HepG2 (cell line): ENCODE data around the gene RNU6-8. TPM values are rescaled to one million over a fixed set of nuclear protein-coding genes. Genes with fewer than 3 reads are reported as not detected.

Source experiments
- ATAD3A ChIP-seq: sonication (generic); formaldehyde crosslinking; IDR thresholded peaks from 2 replicates; pipeline ENCODE4 v1.4.0; 2020; ENCODE audit warnings: missing genetic modification reagents
- CCAR2 ChIP-seq: fragments of 200-400 bp; formaldehyde crosslinking; optimal IDR thresholded peaks from 2 replicates; pipeline ENCODE3; 2018; ENCODE audit warnings: low read depth, mild to moderate bottlenecking, low read length, moderate library complexity
- DPF2 ChIP-seq: sonication (generic); formaldehyde crosslinking; IDR thresholded peaks from 2 replicates; pipeline ENCODE4 v1.4.0; 2020; ENCODE audit warnings: mild to moderate bottlenecking, low read depth, missing genetic modification reagents, borderline replicate concordance
- DZIP1 ChIP-seq: sonication (generic); formaldehyde crosslinking; IDR thresholded peaks from 2 replicates; pipeline ENCODE4 v1.5.0; 2020; ENCODE audit warnings: mild to moderate bottlenecking, missing genetic modification reagents
- GABPA ChIP-seq, 2 experiments: IDR thresholded peaks; 2 replicates each; pipeline ENCODE4 v1.6.1; 2011 to 2016; ENCODE audit warnings: low read depth in 2 of 2, low read length in 1 of 2, missing biosample characterization in 1 of 2, missing genetic modification characterization in 1 of 2
- GTF3A ChIP-seq: sonication (generic); formaldehyde crosslinking; conservative IDR thresholded peaks from 2 replicates; pipeline ENCODE4 v1.4.0; 2020; ENCODE audit warnings: mild to moderate bottlenecking, missing genetic modification reagents
- GZF1 ChIP-seq: sonication (generic); formaldehyde crosslinking; IDR thresholded peaks from 2 replicates; pipeline ENCODE4 v1.5.1; 2020; ENCODE audit warnings: mild to moderate bottlenecking, missing genetic modification reagents
- HES4 ChIP-seq: sonication (generic); formaldehyde crosslinking; IDR thresholded peaks from 2 replicates; pipeline ENCODE4 v1.9.0; 2021; ENCODE audit warnings: mild to moderate bottlenecking, missing genetic modification reagents, borderline replicate concordance
- MIER2 ChIP-seq: IDR thresholded peaks from 2 replicates; pipeline ENCODE4 v1.6.1; 2016; ENCODE audit warnings: missing biosample characterization, missing genetic modification reagents
- POLR2A ChIP-seq, 2 experiments: IDR thresholded peaks; 2 replicates each; pipeline ENCODE4 v1.6.1; 2011; ENCODE audit warnings: low read depth in 2 of 2, low read length in 2 of 2, mild to moderate bottlenecking in 1 of 2, moderate library complexity in 1 of 2; ENCODE audit not compliant: insufficient read depth in 1 of 2
- POLR2AphosphoS5 ChIP-seq: IDR thresholded peaks from 2 replicates; pipeline ENCODE4 v1.6.1; 2012; ENCODE audit warnings: low read depth, low read length
- TAF15 ChIP-seq: fragments of 200-400 bp; formaldehyde crosslinking; IDR thresholded peaks from one replicate; pipeline ENCODE4 v1.6.1; 2018; ENCODE audit warnings: mild to moderate bottlenecking, low read depth, low read length; ENCODE audit not compliant: poor library complexity, severe bottlenecking
- TMF1 ChIP-seq: sonication (generic); formaldehyde crosslinking; IDR thresholded peaks from 2 replicates; pipeline ENCODE4 v1.8.1; 2022; ENCODE audit warnings: low read depth, missing genetic modification reagents
- ZBTB21 ChIP-seq: sonication (generic); formaldehyde crosslinking; IDR thresholded peaks from 2 replicates; pipeline ENCODE4 v1.4.0; 2020; ENCODE audit warnings: missing genetic modification reagents
- ZKSCAN8 ChIP-seq: IDR thresholded peaks from 2 replicates; pipeline ENCODE4 v1.6.1; 2016; ENCODE audit warnings: borderline replicate concordance, missing genetic modification reagents, missing compliant biosample characterization
- ZNF180 ChIP-seq: sonication (generic); formaldehyde crosslinking; IDR thresholded peaks from 2 replicates; pipeline ENCODE4 v1.4.0; 2020; ENCODE audit warnings: low read depth, missing genetic modification reagents, borderline replicate concordance
- ZNF20 ChIP-seq: sonication (generic); formaldehyde crosslinking; IDR thresholded peaks from 2 replicates; pipeline ENCODE4 v1.4.0; 2020; ENCODE audit warnings: mild to moderate bottlenecking, moderate library complexity, missing genetic modification reagents
- ZNF367 ChIP-seq: sonication (generic); formaldehyde crosslinking; IDR thresholded peaks from 2 replicates; pipeline ENCODE4 v1.4.0; 2020; ENCODE audit warnings: missing genetic modification reagents, borderline replicate concordance
- ZNF496 ChIP-seq: sonication (generic); formaldehyde crosslinking; IDR thresholded peaks from 2 replicates; pipeline ENCODE4 v1.8.1; 2023; ENCODE audit warnings: mild to moderate bottlenecking, moderate library complexity, missing genetic modification reagents; ENCODE audit not compliant: insufficient replicate concordance
- ZNF550 ChIP-seq: sonication (generic); formaldehyde crosslinking; IDR thresholded peaks from 2 replicates; pipeline ENCODE4 v1.4.0; 2020; ENCODE audit warnings: mild to moderate bottlenecking, missing genetic modification reagents, borderline replicate concordance
- ZNF589 ChIP-seq: sonication (generic); formaldehyde crosslinking; conservative IDR thresholded peaks from 2 replicates; pipeline ENCODE4 v1.8.0; 2022; ENCODE audit warnings: mild to moderate bottlenecking, moderate library complexity, missing genetic modification reagents
- ZNF710 ChIP-seq: sonication (generic); formaldehyde crosslinking; IDR thresholded peaks from 2 replicates; pipeline ENCODE4 v1.5.0; 2020; ENCODE audit warnings: mild to moderate bottlenecking, missing genetic modification reagents, borderline replicate concordance
- ZNF75D ChIP-seq: sonication (generic); formaldehyde crosslinking; IDR thresholded peaks from 2 replicates; pipeline ENCODE4 v1.8.1; 2023; ENCODE audit warnings: missing genetic modification reagents, mild to moderate bottlenecking, borderline replicate concordance
- polyA plus RNA-seq, 8 experiments: library from polyadenylated mRNA; depleted of rRNA in 3 of 8; stranded (reverse) in 7 of 8; unstranded in 1 of 8; fragments of >200 nt; fragmentation: Illumina TruSeq in 4 of 8; extraction: Trizol in 4 of 8; gene quantifications; 2 replicates each; pipeline versions ENCODE4 v1.2.1 to v1.2.3, GENCODE V29; 2011 to 2016; ENCODE audit warnings: low read depth in 4 of 8, missing spikeins in 1 of 8, mixed read lengths in 1 of 8; ENCODE audit not compliant: insufficient read depth in 1 of 8
- total RNA-seq, 5 experiments: library from RNA; depleted of rRNA; stranded (reverse); fragments of >200 nt; fragmentation: Illumina TruSeq; extraction: Trizol; gene quantifications; 2 replicates each; pipeline ENCODE4 v1.2.3, GENCODE V29; 2016; ENCODE audit warnings: low read depth in 1 of 5

RNU6-8 gene
- total and polyA plus RNA-seq, 2 of the 13 experiments (the other 11 are each of a cell fraction or from before 2014, with no cell fraction given) = under 0.01 TPM; not detected in 1

GRCh38 chr14:32201193-32201815 lies 1.8 kb downstream of the RNU6-8 start (continued):
- TF ChIP-seq ZBTB21 (CRISPR knock-in tag) (peak; percentile 54; the same call in 1 of the 2 replicates), ZNF589 (peak; percentile 61), DZIP1 (CRISPR knock-in tag) (peak; percentile 93; the same call in 1 of the 2 replicates), ZNF496 (CRISPR knock-in tag) (no peak), TAF15 (peak; percentile 21), ZNF367 (CRISPR knock-in tag) (peak; percentile 39; the same call in 1 of the 2 replicates), ZNF20 (CRISPR knock-in tag) (peak; percentile 98), ZNF75D (CRISPR knock-in tag) (peak; percentile 20; the same call in 1 of the 2 replicates), ZNF710 (CRISPR knock-in tag) (peak; percentile 95), POLR2AphosphoS5 (peak; percentile 99), POLR2A (IDR thresholded peaks at IDR 0.05; ENCODE audit: insufficient read depth in 1 of 2, low read depth in 2 of 2, low read length in 2 of 2) (peak in 1 of 2 experiments; percentile 98; a peak in 2 of 4 replicates), DPF2 (peak; percentile 68; the same call in 1 of the 2 replicates), ZNF180 (CRISPR knock-in tag) (no peak; the same call in 1 of the 2 replicates), MIER2 (CRISPR knock-in tag) (peak; percentile 92), TMF1 (CRISPR knock-in tag) (no peak; the same call in 1 of the 2 replicates), ATAD3A (CRISPR knock-in tag) (peak; percentile 23; the same call in 1 of the 2 replicates), GTF3A (CRISPR knock-in tag) (peak; percentile 79), GABPA (IDR thresholded peaks at IDR 0.05; ENCODE audit: low read depth, low read length) (no peak), GABPA (CRISPR knock-in tag; IDR thresholded peaks at IDR 0.05; ENCODE audit: low read depth) (no peak), ZNF550 (peak; percentile 98), HES4 (CRISPR knock-in tag) (peak; percentile 93; the same call in 1 of the 2 replicates), CCAR2 (no peak), GZF1 (peak; percentile 70; the same call in 1 of the 2 replicates), ZKSCAN8 (peak; percentile 65; the same call in 1 of the 2 replicates)
